Measurements from ENCODE around the gene ZBTB11. TPM values are rescaled to one million over a fixed set of nuclear protein-coding genes. Genes with fewer than 3 reads are reported as not detected.
"Not testable (repeated sequence)": the region's sequence is repeated elsewhere in the genome, so short reads cannot be mapped to it uniquely, and the experiment has no call there.

Gene ZBTB11
- total RNA-seq, 1 donor from 2014 or later: 14.7 TPM

- not testable (repeated sequence) for DNase-seq (ENCODE audit: low spot score); H3K4me3 Mint-ChIP-seq (ENCODE audit: unreplicated experiment); H3K27ac Mint-ChIP-seq (ENCODE audit: unreplicated experiment); H3K9me3 Mint-ChIP-seq (ENCODE audit: low read depth); H3K27me3 Mint-ChIP-seq (ENCODE audit: low read depth); H3K4me1 Mint-ChIP-seq (ENCODE audit: low read depth); H3K36me3 Mint-ChIP-seq (ENCODE audit: low read depth)
- TF ChIP-seq CTCF (IDR thresholded peaks at IDR 0.05): peak; percentile 68
These were observed 16.6 kb upstream of the ZBTB11 start for GRCh38 chr3:101693540-101693939.

- not testable (repeated sequence) for H3K4me3 Mint-ChIP-seq (ENCODE audit: unreplicated experiment); H3K27ac Mint-ChIP-seq (ENCODE audit: unreplicated experiment)
These were observed 15.0 kb upstream of the ZBTB11 start for GRCh38 chr3:101691685-101692671.

GRCh38 chr3:101690972-101691371 lies 14.0 kb upstream of the ZBTB11 start:
- no peaks in the 10 kb centered on the region for H3K27me3 Mint-ChIP-seq (ENCODE audit: low read depth)
- no peak overlapping the region for H3K27ac Mint-ChIP-seq (ENCODE audit: unreplicated experiment)
- H3K4me1 Mint-ChIP-seq (ENCODE audit: low read depth): peaks cover 12% of the 10 kb centered on the region
- DNase-seq (ENCODE audit: low spot score): no peak
- no peak for TF ChIP-seq CTCF (IDR thresholded peaks at IDR 0.05)
- H3K36me3 Mint-ChIP-seq (ENCODE audit: low read depth): no peaks in the 10 kb centered on the region
- H3K9me3 Mint-ChIP-seq (ENCODE audit: low read depth): no peaks in the 10 kb centered on the region
- no peak overlapping the region for H3K4me3 Mint-ChIP-seq (ENCODE audit: unreplicated experiment)

More at GRCh38 chr3:101691685-101692671, 15.0 kb upstream of the ZBTB11 start:
- H3K36me3 Mint-ChIP-seq (ENCODE audit: low read depth); H3K27me3 Mint-ChIP-seq (ENCODE audit: low read depth); DNase-seq (ENCODE audit: low spot score); H3K9me3 Mint-ChIP-seq (ENCODE audit: low read depth): not testable (repeated sequence)
- peaks cover 11% of the 10 kb centered on the region for H3K4me1 Mint-ChIP-seq (ENCODE audit: low read depth)

- no peak for TF ChIP-seq CTCF (IDR thresholded peaks at IDR 0.05)
- Mint-ChIP-seq H3K9me3 (ENCODE audit: low read depth) (no peaks in the 10 kb centered on the region), H3K36me3 (ENCODE audit: low read depth) (peaks cover 12% of the 10 kb centered on the region), H3K27me3 (ENCODE audit: low read depth) (no peaks in the 10 kb centered on the region), H3K4me1 (ENCODE audit: low read depth) (peaks cover 24% of the 10 kb centered on the region), H3K27ac (ENCODE audit: unreplicated experiment) (no peak overlapping the region), H3K4me3 (ENCODE audit: unreplicated experiment) (no peak overlapping the region)
- DNase-seq (ENCODE audit: low spot score): no peak
These were observed 12.4 kb upstream of the ZBTB11 start for GRCh38 chr3:101689286-101689685.

GRCh38 chr3:101687142-101687931 lies 10.4 kb upstream of the ZBTB11 start:
- Mint-ChIP-seq H3K9me3 (ENCODE audit: low read depth) (no peaks in the 10 kb centered on the region), H3K4me3 (ENCODE audit: unreplicated experiment) (peak overlapping the region; percentile 97), H3K4me1 (ENCODE audit: low read depth) (peaks cover 28% of the 10 kb centered on the region), H3K27ac (ENCODE audit: unreplicated experiment) (peak overlapping the region; percentile 98), H3K36me3 (ENCODE audit: low read depth) (peaks cover 16% of the 10 kb centered on the region), H3K27me3 (ENCODE audit: low read depth) (no peaks in the 10 kb centered on the region)
- no peak for DNase-seq (ENCODE audit: low spot score)
- TF ChIP-seq CTCF (IDR thresholded peaks at IDR 0.05): no peak
